Fibroblast of the conjunctiva (primary cell): ENCODE results near the gene GOLGA8J.
"Not testable (repeated sequence)": the region's sequence is repeated elsewhere in the genome, so short reads cannot be mapped to it uniquely, and the experiment has no call there.

ENCODE experiments used
- DNase-seq: peaks from one replicate; pipeline ENCODE4 v3.0.0-alpha.2; 2010; ENCODE audit warnings: low read depth

The GOLGA8J gene

GRCh38 chr15:30082655-30083054 is at the start of gene GOLGA8J:
Gene GOLGA8J (plus strand): TSS chr15:30082955. CDS start chr15:30083053, 98 bp downstream.
- not testable (repeated sequence) for DNase-seq

GRCh38 chr15:30033211-30033610 is 49.5 kb upstream of the GOLGA8J start:
- no peak for DNase-seq

GRCh38 chr15:30033763-30034162 is 49.0 kb upstream of the GOLGA8J start:
- DNase-seq, result no peak

- DNase-seq, result no peak
Measured at GRCh38 chr15:30036036-30036703, 46.6 kb upstream of the GOLGA8J start.

- no peak for DNase-seq
Measured at GRCh38 chr15:30038667-30039523, 43.9 kb upstream of the GOLGA8J start.

GRCh38 chr15:30041868-30042267 is 40.9 kb upstream of the GOLGA8J start:
- DNase-seq, result no peak

GRCh38 chr15:30042556-30042955 is 40.2 kb upstream of the GOLGA8J start:
- DNase-seq, result no peak

- DNase-seq, result no peak
Measured at GRCh38 chr15:30043211-30043655, 39.5 kb upstream of the GOLGA8J start.

- no peak for DNase-seq
Measured at GRCh38 chr15:30044377-30044776, 38.4 kb upstream of the GOLGA8J start.

GRCh38 chr15:30044826-30045225 is 37.9 kb upstream of the GOLGA8J start:
- DNase-seq, result not testable (repeated sequence)

- DNase-seq, result not testable (repeated sequence)
Measured at GRCh38 chr15:30045248-30046041, 37.3 kb upstream of the GOLGA8J start.

GRCh38 chr15:30046430-30046829 is 36.3 kb upstream of the GOLGA8J start:
- DNase-seq, result no peak

- DNase-seq, result no peak
Measured at GRCh38 chr15:30055604-30056003, 27.2 kb upstream of the GOLGA8J start.

GRCh38 chr15:30056166-30056565 is 26.6 kb upstream of the GOLGA8J start:
- no peak for DNase-seq

- no peak for DNase-seq
Measured at GRCh38 chr15:30059771-30060170, 23.0 kb upstream of the GOLGA8J start.

GRCh38 chr15:30062881-30063280 is 19.9 kb upstream of the GOLGA8J start:
- no peak for DNase-seq

- no peak for DNase-seq
Measured at GRCh38 chr15:30063835-30064546, 18.8 kb upstream of the GOLGA8J start.

- peak; percentile 61 for DNase-seq
Measured at GRCh38 chr15:30065025-30065801, 17.5 kb upstream of the GOLGA8J start.

GRCh38 chr15:30068326-30068725 is 14.4 kb upstream of the GOLGA8J start:
- no peak for DNase-seq

GRCh38 chr15:30072630-30073029 is 10.1 kb upstream of the GOLGA8J start:
- DNase-seq, result no peak

- DNase-seq, result no peak
Measured at GRCh38 chr15:30073915-30074314, 8.8 kb upstream of the GOLGA8J start.
